NCI-H2107 (cell line): ENCODE measurements around the gene ADAD2.

Experiments
- DNase-seq: peaks from one replicate; lab custom pipeline; 2025; lab: John Stamatoyannopoulos, UW

The ADAD2 gene

GRCh38 chr16:84190731-84191388, at the start of gene ADAD2:
TSS of gene ADAD2 (plus strand) at chr16:84191157. CDS start at chr16:84191231, 74 bp downstream.
- no peak for DNase-seq

GRCh38 chr16:84143081-84143480, 47.9 kb upstream of the ADAD2 start:
- no peak for DNase-seq

- no peak for DNase-seq
Measured at GRCh38 chr16:84143784-84144199, 47.2 kb upstream of the ADAD2 start.

- no peak for DNase-seq
Measured at GRCh38 chr16:84144209-84144858, 46.6 kb upstream of the ADAD2 start.

GRCh38 chr16:84144859-84145639, 45.9 kb upstream of the ADAD2 start, which contains the start of the genes DNAAF1 and HSDL1:
TSS of gene DNAAF1 (plus strand) at chr16:84145308. CDS start at chr16:84145441, 133 bp downstream.
TSS of gene HSDL1 (minus strand) at chr16:84145177. CDS start at chr16:84131321, 13,856 bp downstream.
- DNase-seq, result peak; percentile 76

- DNase-seq, result no peak
Measured at GRCh38 chr16:84150926-84151325, 40.0 kb upstream of the ADAD2 start.

GRCh38 chr16:84153660-84154214, 37.2 kb upstream of the ADAD2 start:
- no peak for DNase-seq

GRCh38 chr16:84155226-84155625, 35.7 kb upstream of the ADAD2 start:
- DNase-seq, result no peak

- no peak for DNase-seq
Measured at GRCh38 chr16:84155771-84156170, 35.2 kb upstream of the ADAD2 start.

- DNase-seq, result no peak
Measured at GRCh38 chr16:84156342-84156784, 34.6 kb upstream of the ADAD2 start.

GRCh38 chr16:84159007-84159406, 31.9 kb upstream of the ADAD2 start:
- DNase-seq, result no peak

GRCh38 chr16:84159800-84160199, 31.2 kb upstream of the ADAD2 start:
- no peak for DNase-seq

- DNase-seq, result no peak
Measured at GRCh38 chr16:84161037-84161436, 29.9 kb upstream of the ADAD2 start.

GRCh38 chr16:84161801-84162200, 29.2 kb upstream of the ADAD2 start:
- no peak for DNase-seq

- no peak for DNase-seq
Measured at GRCh38 chr16:84165746-84166145, 25.2 kb upstream of the ADAD2 start.

GRCh38 chr16:84166796-84167695, 23.9 kb upstream of the ADAD2 start:
- DNase-seq, result no peak

GRCh38 chr16:84169765-84170310, 21.1 kb upstream of the ADAD2 start:
- DNase-seq, result no peak

- DNase-seq, result no peak
Measured at GRCh38 chr16:84174396-84174795, 16.6 kb upstream of the ADAD2 start.

- peak; percentile 12 for DNase-seq
Measured at GRCh38 chr16:84175350-84176081, 15.4 kb upstream of the ADAD2 start.
